HCT116 (cell line): ENCODE measurements around the gene LRRFIP1. TPM values are rescaled to one million over a fixed set of nuclear protein-coding genes. Genes with fewer than 3 reads are reported as not detected.

Source experiments
- ATAC-seq: fragments of 200-7000 bp; cut with Tn5 transposase; 2 replicates; pipeline ENCODE4 v1.9.1; 2020; ENCODE audit warnings: mild to moderate bottlenecking, moderate library complexity
- BruUV-seq: library from RNA; stranded (reverse); fragments of 400-500 nt; replicated peaks from 2 replicates; lab custom pipeline; 2021; lab: Mats Ljungman, UMichigan
- CTCF ChIA-PET: fragments of 300-600 bp; sonication (Branson Sonifier 250); formaldehyde crosslinking; loops from one replicate; lab custom pipeline; 2021; ENCODE audit warnings: antibody characterized with exemption; lab: Charles Lee
- POLR2A ChIA-PET: fragments of 300-600, 350-600 bp; sonication (Branson Sonifier 250); formaldehyde crosslinking; loops from one replicate; lab custom pipeline; 2021; ENCODE audit warnings: antibody characterized with exemption; lab: Charles Lee
- RAD21 ChIA-PET, 2 experiments: fragments of 300-600 bp; sonication (Branson Sonifier 250); formaldehyde crosslinking; loops; one replicate each; lab custom pipeline; 2023; ENCODE audit warnings: low total read pairs in 2 of 2; ENCODE audit not compliant: uncharacterized antibody in 2 of 2, unreplicated experiment in 2 of 2, low non-redundant PET in 1 of 2; lab: Charles Lee
- DNase-seq: peaks from one replicate; pipeline ENCODE4 v3.0.0-alpha.2; 2010; ENCODE audit warnings: low read depth, low spot score
- H2AFZ ChIP-seq: fragments of 200-600 bp; shearing (Covaris generic), sonication (generic); 2 replicates; pipeline ENCODE4 v1.6.1; 2017; ENCODE audit warnings: low read depth, mixed run types, mixed read lengths, antibody characterized with exemption, low read length; ENCODE audit not compliant: poor library complexity, severe bottlenecking
- H3K27ac ChIP-seq: 2 replicates; pipeline ENCODE4 v1.5.1; 2012; ENCODE audit warnings: low read depth, low read length
- H3K27me3 ChIP-seq: fragments of 200-600 bp; sonication (generic); 2 replicates; pipeline ENCODE4 v1.6.1; 2016; ENCODE audit warnings: mixed run types, low read length, mixed read lengths; ENCODE audit not compliant: insufficient read depth
- H3K36me3 ChIP-seq, 2 experiments: fragments of 200-500 bp in 1 of 2; fragments of 200-600 bp in 1 of 2; sonication (Bioruptor generic) in 1 of 2; sonication (generic) in 1 of 2; 2 replicates each; pipeline versions ENCODE4 v1.5.1 to v1.6.1; 2014 to 2016; ENCODE audit warnings: low read length in 2 of 2, inconsistent platforms in 1 of 2, mixed read lengths in 1 of 2, mixed run types in 1 of 2; ENCODE audit not compliant: insufficient read depth in 2 of 2, control insufficient read depth in 1 of 2
- H3K4me1 ChIP-seq, 2 experiments: fragments of 200-600 bp in 1 of 2; sonication (generic) in 1 of 2; 2 replicates each; pipeline versions ENCODE4 v1.5.1 to v1.6.1; 2012 to 2017; ENCODE audit warnings: low read length in 2 of 2, inconsistent platforms in 1 of 2, mild to moderate bottlenecking in 1 of 2, mixed read lengths in 1 of 2, mixed run types in 1 of 2, moderate library complexity in 1 of 2; ENCODE audit not compliant: insufficient read depth in 2 of 2, control insufficient read depth in 1 of 2
- H3K4me2 ChIP-seq: fragments of 200-600 bp; sonication (generic); 2 replicates; pipeline ENCODE4 v1.6.1; 2017; ENCODE audit warnings: mixed run types, low read length, mixed read lengths
- H3K4me3 ChIP-seq, 2 experiments: fragments of 200-600 bp in 1 of 2; sonication (generic) in 1 of 2; replicated peaks in 1 of 2; 2 replicates each; pipeline ENCODE4 v1.5.1; 2011 to 2016; ENCODE audit warnings: low read length in 2 of 2, control low read depth in 1 of 2, low read depth in 1 of 2, mild to moderate bottlenecking in 1 of 2, mixed read lengths in 1 of 2, mixed run types in 1 of 2
- H3K79me2 ChIP-seq: fragments of 200-600 bp; sonication (generic); 2 replicates; pipeline ENCODE4 v1.6.1; 2017; ENCODE audit warnings: mild to moderate bottlenecking, mixed run types, low read length, moderate library complexity, mixed read lengths; ENCODE audit not compliant: insufficient read depth
- H3K9ac ChIP-seq: fragments of 200-600 bp; sonication (generic); 2 replicates; pipeline ENCODE4 v1.6.1; 2016; ENCODE audit warnings: low read length, mixed read lengths
- H3K9me2 ChIP-seq: fragments of 200-600 bp; sonication (generic), shearing (Covaris generic); 2 replicates; pipeline ENCODE4 v1.6.1; 2017; ENCODE audit warnings: mixed run types, mild to moderate bottlenecking, moderate library complexity; ENCODE audit not compliant: insufficient read depth
- H3K9me3 ChIP-seq, 2 experiments: fragments of 200-500 bp in 1 of 2; fragments of 200-600 bp in 1 of 2; sonication (Bioruptor generic) in 1 of 2; sonication (generic) in 1 of 2; 2 replicates each; pipeline ENCODE4 v1.6.1; 2014 to 2017; ENCODE audit warnings: low read length in 2 of 2, mixed read lengths in 2 of 2, inconsistent platforms in 1 of 2, low read depth in 1 of 2, mild to moderate bottlenecking in 1 of 2, mixed run types in 1 of 2, moderate library complexity in 1 of 2; ENCODE audit not compliant: control insufficient read depth in 1 of 2, insufficient read depth in 1 of 2
- H4K20me1 ChIP-seq: fragments of 200-600 bp; sonication (generic), shearing (Covaris generic); 2 replicates; pipeline ENCODE4 v1.6.1; 2017; ENCODE audit warnings: mixed run types, mild to moderate bottlenecking, moderate library complexity; ENCODE audit not compliant: insufficient read depth
- CEBPB ChIP-seq: IDR thresholded peaks from 2 replicates; pipeline ENCODE4 v1.6.1; 2012; ENCODE audit warnings: low read depth
- EGR1 ChIP-seq: IDR thresholded peaks from 2 replicates; pipeline ENCODE4 v1.6.1; 2012; ENCODE audit warnings: low read depth
- ELF1 ChIP-seq: IDR thresholded peaks from 2 replicates; pipeline ENCODE4 v1.6.1; 2012; ENCODE audit warnings: low read depth, borderline replicate concordance
- EZH2 ChIP-seq: fragments of 200-600 bp; sonication (generic); IDR thresholded peaks from 2 replicates; pipeline ENCODE4 v1.6.1; 2017; ENCODE audit warnings: antibody characterized with exemption, mixed run types
- EZH2phosphoT487 ChIP-seq: fragments of 200-600 bp; IDR thresholded peaks from 2 replicates; pipeline ENCODE4 v1.6.1; 2018; ENCODE audit warnings: antibody characterized with exemption, borderline replicate concordance
- FOSL1 ChIP-seq: IDR thresholded peaks from 2 replicates; pipeline ENCODE4 v1.6.1; 2012; ENCODE audit warnings: low read depth
- POLR2A ChIP-seq: IDR thresholded peaks from 2 replicates; pipeline ENCODE4 v1.7.0; 2011; ENCODE audit warnings: borderline replicate concordance; ENCODE audit not compliant: insufficient read depth, insufficient read length; ENCODE audit errors: extremely low read depth
- POLR2AphosphoS5 ChIP-seq: IDR thresholded peaks from 2 replicates; pipeline ENCODE4 v1.6.1; 2011; ENCODE audit warnings: mild to moderate bottlenecking, low read depth, low read length, moderate library complexity
- RAD21 ChIP-seq: IDR thresholded peaks from 2 replicates; pipeline ENCODE4 v1.6.1; 2012; ENCODE audit warnings: low read depth, mild to moderate bottlenecking
- SIN3A ChIP-seq: IDR thresholded peaks from 2 replicates; pipeline ENCODE4 v1.6.1; 2012; ENCODE audit warnings: low read depth
- SP1 ChIP-seq: IDR thresholded peaks from 2 replicates; pipeline ENCODE4 v1.6.1; 2012; ENCODE audit warnings: low read depth
- SRF ChIP-seq: IDR thresholded peaks from 2 replicates; pipeline ENCODE4 v1.6.1; 2012; ENCODE audit warnings: low read depth
- TCF7L2 ChIP-seq: IDR thresholded peaks from 2 replicates; pipeline ENCODE4 v1.7.0; 2011; ENCODE audit warnings: borderline replicate concordance, inconsistent platforms; ENCODE audit not compliant: insufficient read depth, insufficient read length; ENCODE audit errors: extremely low read depth
- YY1 ChIP-seq: IDR thresholded peaks from 2 replicates; pipeline ENCODE4 v1.6.1; 2011; ENCODE audit warnings: low read length, low read depth, moderate library complexity, mild to moderate bottlenecking; ENCODE audit not compliant: insufficient replicate concordance; ENCODE audit errors: extremely low read depth
- ZFX ChIP-seq: fragments of 450-650 bp; IDR thresholded peaks from 2 replicates; pipeline ENCODE4 v1.6.1; 2017
- intact Hi-C: fragments of 100-400 bp; cut with micrococcal nuclease; formaldehyde crosslinking; loops from 2 replicates; pipeline ENCODE4 v1.10.0; 2022
- total RNA-seq: library from RNA; stranded (reverse); gene quantifications from one replicate; pipeline ENCODE4 v1.2.1, GENCODE V29; 2021; ENCODE audit not compliant: unreplicated experiment
- TF ChIP-seq, protein P1 (sequence below): IDR thresholded peaks from 2 replicates; pipeline ENCODE4 v1.6.1; 2012
- TF ChIP-seq, protein P2 (sequence below): IDR thresholded peaks from 2 replicates; pipeline ENCODE4 v1.6.1; 2012
- TF ChIP-seq, protein P3 (sequence below), 3 experiments: fragments of 200-600 bp in 1 of 3; sonication (generic) in 1 of 3; IDR thresholded peaks in 2 of 3; conservative IDR thresholded peaks in 1 of 3; 2 replicates each; pipeline ENCODE4 v1.5.1; 2012 to 2017; ENCODE audit warnings: low read depth in 2 of 3, low read length in 2 of 3, antibody characterized with exemption in 1 of 3, borderline replicate concordance in 1 of 3, control low read depth in 1 of 3, mild to moderate bottlenecking in 1 of 3, mixed read lengths in 1 of 3, mixed run types in 1 of 3, moderate library complexity in 1 of 3; ENCODE audit not compliant: insufficient read depth in 1 of 3
- TF ChIP-seq, protein P4 (sequence below): IDR thresholded peaks from 2 replicates; pipeline ENCODE4 v1.6.1; 2011; ENCODE audit warnings: mild to moderate bottlenecking, low read length, moderate library complexity; ENCODE audit not compliant: insufficient replicate concordance; ENCODE audit errors: extremely low read depth
- TF ChIP-seq, protein P5 (sequence below): IDR thresholded peaks from 2 replicates; pipeline ENCODE4 v1.6.1; 2012; ENCODE audit warnings: low read depth

LRRFIP1 gene
- total RNA-seq, 1 experiment from 2014 or later, result 76.9 TPM

DNA sequence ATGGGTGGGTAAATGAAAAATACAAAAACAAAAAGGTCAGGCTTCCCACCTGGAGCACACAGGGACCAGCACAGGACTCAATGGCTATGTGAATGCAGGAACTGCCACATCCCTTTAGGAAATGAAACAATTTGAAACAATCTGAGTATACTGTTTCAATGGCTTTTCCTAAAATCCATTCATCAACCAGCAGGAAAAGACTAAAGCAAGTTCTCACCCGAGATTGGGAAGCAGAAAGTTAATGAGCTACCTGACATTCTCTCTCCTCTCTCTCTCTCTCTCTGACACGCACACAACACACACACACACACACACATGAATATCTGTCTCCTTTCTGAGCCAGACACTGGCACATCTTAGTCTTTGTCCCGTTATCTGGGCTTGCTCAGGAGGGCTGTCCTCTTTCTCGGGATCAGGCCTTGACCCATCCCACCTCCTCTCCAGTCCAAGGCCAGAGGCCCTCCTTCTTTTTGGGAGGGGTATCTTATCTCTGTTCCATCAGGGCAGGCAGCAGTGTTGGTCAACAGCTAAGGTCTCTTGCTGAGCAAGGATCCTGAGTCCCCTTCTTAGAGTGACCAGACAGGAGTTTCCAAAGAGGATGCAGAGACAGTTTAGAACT, 11.6 kb upstream of the LRRFIP1 start:
- no peak for ATAC-seq
- TF ChIP-seq TCF7L2 (no peak), ZFX (no peak), CEBPB (no peak), POLR2A (no peak), ELF1 (no peak), SP1 (no peak), YY1 (no peak), SRF (no peak), SIN3A (no peak), EGR1 (no peak), EZH2 (no peak), EZH2phosphoT487 (no peak), RAD21 (no peak), FOSL1 (no peak), POLR2AphosphoS5 (no peak)
- TF ChIP-seq, protein P1, sequence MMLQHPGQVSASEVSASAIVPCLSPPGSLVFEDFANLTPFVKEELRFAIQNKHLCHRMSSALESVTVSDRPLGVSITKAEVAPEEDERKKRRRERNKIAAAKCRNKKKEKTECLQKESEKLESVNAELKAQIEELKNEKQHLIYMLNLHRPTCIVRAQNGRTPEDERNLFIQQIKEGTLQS, result no peak
- TF ChIP-seq, protein P2, sequence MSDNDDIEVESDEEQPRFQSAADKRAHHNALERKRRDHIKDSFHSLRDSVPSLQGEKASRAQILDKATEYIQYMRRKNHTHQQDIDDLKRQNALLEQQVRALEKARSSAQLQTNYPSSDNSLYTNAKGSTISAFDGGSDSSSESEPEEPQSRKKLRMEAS, result no peak
- TF ChIP-seq, protein P3, sequence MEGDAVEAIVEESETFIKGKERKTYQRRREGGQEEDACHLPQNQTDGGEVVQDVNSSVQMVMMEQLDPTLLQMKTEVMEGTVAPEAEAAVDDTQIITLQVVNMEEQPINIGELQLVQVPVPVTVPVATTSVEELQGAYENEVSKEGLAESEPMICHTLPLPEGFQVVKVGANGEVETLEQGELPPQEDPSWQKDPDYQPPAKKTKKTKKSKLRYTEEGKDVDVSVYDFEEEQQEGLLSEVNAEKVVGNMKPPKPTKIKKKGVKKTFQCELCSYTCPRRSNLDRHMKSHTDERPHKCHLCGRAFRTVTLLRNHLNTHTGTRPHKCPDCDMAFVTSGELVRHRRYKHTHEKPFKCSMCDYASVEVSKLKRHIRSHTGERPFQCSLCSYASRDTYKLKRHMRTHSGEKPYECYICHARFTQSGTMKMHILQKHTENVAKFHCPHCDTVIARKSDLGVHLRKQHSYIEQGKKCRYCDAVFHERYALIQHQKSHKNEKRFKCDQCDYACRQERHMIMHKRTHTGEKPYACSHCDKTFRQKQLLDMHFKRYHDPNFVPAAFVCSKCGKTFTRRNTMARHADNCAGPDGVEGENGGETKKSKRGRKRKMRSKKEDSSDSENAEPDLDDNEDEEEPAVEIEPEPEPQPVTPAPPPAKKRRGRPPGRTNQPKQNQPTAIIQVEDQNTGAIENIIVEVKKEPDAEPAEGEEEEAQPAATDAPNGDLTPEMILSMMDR (IDR thresholded peaks at IDR 0.05 in 2 of 3, conservative IDR thresholded peaks at IDR 0.05 in 1 of 3; ENCODE audit: borderline replicate concordance in 1 of 3, insufficient read depth in 1 of 3, low read depth in 2 of 3, low read length in 2 of 3), result no peak
- TF ChIP-seq, protein P4, sequence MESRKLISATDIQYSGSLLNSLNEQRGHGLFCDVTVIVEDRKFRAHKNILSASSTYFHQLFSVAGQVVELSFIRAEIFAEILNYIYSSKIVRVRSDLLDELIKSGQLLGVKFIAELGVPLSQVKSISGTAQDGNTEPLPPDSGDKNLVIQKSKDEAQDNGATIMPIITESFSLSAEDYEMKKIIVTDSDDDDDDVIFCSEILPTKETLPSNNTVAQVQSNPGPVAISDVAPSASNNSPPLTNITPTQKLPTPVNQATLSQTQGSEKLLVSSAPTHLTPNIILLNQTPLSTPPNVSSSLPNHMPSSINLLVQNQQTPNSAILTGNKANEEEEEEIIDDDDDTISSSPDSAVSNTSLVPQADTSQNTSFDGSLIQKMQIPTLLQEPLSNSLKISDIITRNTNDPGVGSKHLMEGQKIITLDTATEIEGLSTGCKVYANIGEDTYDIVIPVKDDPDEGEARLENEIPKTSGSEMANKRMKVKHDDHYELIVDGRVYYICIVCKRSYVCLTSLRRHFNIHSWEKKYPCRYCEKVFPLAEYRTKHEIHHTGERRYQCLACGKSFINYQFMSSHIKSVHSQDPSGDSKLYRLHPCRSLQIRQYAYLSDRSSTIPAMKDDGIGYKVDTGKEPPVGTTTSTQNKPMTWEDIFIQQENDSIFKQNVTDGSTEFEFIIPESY, result no peak
- TF ChIP-seq, protein P5, sequence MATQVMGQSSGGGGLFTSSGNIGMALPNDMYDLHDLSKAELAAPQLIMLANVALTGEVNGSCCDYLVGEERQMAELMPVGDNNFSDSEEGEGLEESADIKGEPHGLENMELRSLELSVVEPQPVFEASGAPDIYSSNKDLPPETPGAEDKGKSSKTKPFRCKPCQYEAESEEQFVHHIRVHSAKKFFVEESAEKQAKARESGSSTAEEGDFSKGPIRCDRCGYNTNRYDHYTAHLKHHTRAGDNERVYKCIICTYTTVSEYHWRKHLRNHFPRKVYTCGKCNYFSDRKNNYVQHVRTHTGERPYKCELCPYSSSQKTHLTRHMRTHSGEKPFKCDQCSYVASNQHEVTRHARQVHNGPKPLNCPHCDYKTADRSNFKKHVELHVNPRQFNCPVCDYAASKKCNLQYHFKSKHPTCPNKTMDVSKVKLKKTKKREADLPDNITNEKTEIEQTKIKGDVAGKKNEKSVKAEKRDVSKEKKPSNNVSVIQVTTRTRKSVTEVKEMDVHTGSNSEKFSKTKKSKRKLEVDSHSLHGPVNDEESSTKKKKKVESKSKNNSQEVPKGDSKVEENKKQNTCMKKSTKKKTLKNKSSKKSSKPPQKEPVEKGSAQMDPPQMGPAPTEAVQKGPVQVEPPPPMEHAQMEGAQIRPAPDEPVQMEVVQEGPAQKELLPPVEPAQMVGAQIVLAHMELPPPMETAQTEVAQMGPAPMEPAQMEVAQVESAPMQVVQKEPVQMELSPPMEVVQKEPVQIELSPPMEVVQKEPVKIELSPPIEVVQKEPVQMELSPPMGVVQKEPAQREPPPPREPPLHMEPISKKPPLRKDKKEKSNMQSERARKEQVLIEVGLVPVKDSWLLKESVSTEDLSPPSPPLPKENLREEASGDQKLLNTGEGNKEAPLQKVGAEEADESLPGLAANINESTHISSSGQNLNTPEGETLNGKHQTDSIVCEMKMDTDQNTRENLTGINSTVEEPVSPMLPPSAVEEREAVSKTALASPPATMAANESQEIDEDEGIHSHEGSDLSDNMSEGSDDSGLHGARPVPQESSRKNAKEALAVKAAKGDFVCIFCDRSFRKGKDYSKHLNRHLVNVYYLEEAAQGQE, result no peak
- TF ChIP-seq, all 23 proteins: peak for 0
- Histone ChIP-seq H4K20me1 (no peaks in the 10 kb centered on the region), H3K27ac (no peak overlapping the region), H3K79me2 (no peaks in the 10 kb centered on the region), H3K36me3 (no peaks in the 10 kb centered on the region), H3K27me3 (no peaks in the 10 kb centered on the region; the same call in 1 of the 2 replicates), H2AFZ (no peak overlapping the region), H3K9me2 (no peaks in the 10 kb centered on the region), H3K9ac (no peak overlapping the region), H3K4me3 (no peak overlapping the region), H3K4me2 (no peak overlapping the region), H3K9me3 (no peaks in the 10 kb centered on the region), H3K4me1 (peaks cover 2 to 15% of the 10 kb centered on the region in 2 experiments; a peak in 2 of 4 replicates)
- ChIA-PET RAD21 (no interaction called here), POLR2A (no interaction called here), CTCF (no interaction called here)
- no TSS peak for BruUV-seq
- no peak for DNase-seq
- intact Hi-C loops, result no loop called here
